Caco-2 (cell line): ENCODE data around the gene MVB12B. TPM values are rescaled to one million over a fixed set of nuclear protein-coding genes. Genes with fewer than 3 reads are reported as not detected.

ENCODE experiments used
- BruUV-seq: library from RNA; stranded (reverse); fragments of 400-500 nt; replicated peaks from 2 replicates; lab custom pipeline; 2021; lab: Mats Ljungman, UMichigan
- CTCF ChIA-PET: fragments of 300-600 bp; sonication (Branson Sonifier 250); formaldehyde crosslinking; loops from one replicate; lab custom pipeline; 2022; ENCODE audit warnings: antibody characterized with exemption; lab: Charles Lee
- POLR2A ChIA-PET: fragments of 300-600 bp; sonication (Branson Sonifier 250); formaldehyde crosslinking; loops from one replicate; lab custom pipeline; 2022; ENCODE audit warnings: antibody characterized with exemption; lab: Charles Lee
- DNase-seq, 2 experiments: peaks; one replicate each; pipeline versions ENCODE4 v3.0.0 to v3.0.0-alpha.2; 2020 to 2022
- H3K27me3 ChIP-seq: replicated peaks from 2 replicates; pipeline ENCODE4 v1.6.0; 2011; ENCODE audit warnings: low read length; ENCODE audit not compliant: control insufficient read depth, insufficient read depth
- H3K36me3 ChIP-seq: 2 replicates; pipeline ENCODE4 v1.5.1; 2011; ENCODE audit warnings: low read length; ENCODE audit not compliant: control insufficient read depth, insufficient read depth
- H3K4me1 ChIP-seq: fragments of 250-450 bp; sonication (Bioruptor Pico); 2 replicates; pipeline ENCODE4 v1.5.1; 2020; ENCODE audit warnings: mild to moderate bottlenecking
- H3K4me3 ChIP-seq: 2 replicates; pipeline ENCODE4 v1.5.1; 2011; ENCODE audit warnings: low read depth, mild to moderate bottlenecking, control low read depth, low read length
- H3K9me3 ChIP-seq: fragments of 250-450 bp; sonication (Bioruptor Pico); 2 replicates; pipeline ENCODE4 v1.5.1; 2020; ENCODE audit warnings: mild to moderate bottlenecking, moderate library complexity
- H3K27ac Mint-ChIP-seq: one replicate; pipeline ENCODE4 v1.8.0; 2022; ENCODE audit warnings: mixed read lengths; ENCODE audit not compliant: unreplicated experiment
- H3K27me3 Mint-ChIP-seq: one replicate; pipeline ENCODE4 v1.8.0; 2022; ENCODE audit warnings: mixed read lengths; ENCODE audit not compliant: insufficient read depth, unreplicated experiment
- H3K36me3 Mint-ChIP-seq: one replicate; pipeline ENCODE4 v1.8.0; 2022; ENCODE audit warnings: mild to moderate bottlenecking, mixed read lengths; ENCODE audit not compliant: insufficient read depth, unreplicated experiment
- H3K4me1 Mint-ChIP-seq: one replicate; pipeline ENCODE4 v1.8.0; 2022; ENCODE audit warnings: low read depth, mixed read lengths; ENCODE audit not compliant: unreplicated experiment
- H3K4me3 Mint-ChIP-seq: one replicate; pipeline ENCODE4 v1.8.0; 2022; ENCODE audit warnings: mild to moderate bottlenecking, moderate library complexity, mixed read lengths; ENCODE audit not compliant: unreplicated experiment
- H3K9me3 Mint-ChIP-seq: one replicate; pipeline ENCODE4 v1.8.0; 2022; ENCODE audit warnings: mixed read lengths; ENCODE audit not compliant: unreplicated experiment
- CTCF ChIP-seq, 2 experiments: fragments of 200-600 bp in 1 of 2; IDR thresholded peaks; 1 replicate in 1 of 2; 2 replicates in 1 of 2; pipeline versions ENCODE4 v1.5.1 to v1.8.0; 2011 to 2022; ENCODE audit warnings: antibody characterized with exemption in 1 of 2, control low read depth in 1 of 2, inconsistent platforms in 1 of 2, low read depth in 1 of 2, low read length in 1 of 2, mild to moderate bottlenecking in 1 of 2, moderate library complexity in 1 of 2; ENCODE audit not compliant: insufficient read depth in 1 of 2, severe bottlenecking in 1 of 2, unreplicated experiment in 1 of 2
- intact Hi-C: fragments of 100-400 bp; cut with micrococcal nuclease; formaldehyde crosslinking; loops from one replicate; pipeline ENCODE4 v1.10.0; 2022; ENCODE audit not compliant: unreplicated experiment
- total RNA-seq: library from RNA; stranded (reverse); gene quantifications from 2 replicates; pipeline ENCODE4 v1.2.3, GENCODE V29; 2022

Gene MVB12B
- total RNA-seq, 1 experiment from 2014 or later, result 24.4 TPM

DNA sequence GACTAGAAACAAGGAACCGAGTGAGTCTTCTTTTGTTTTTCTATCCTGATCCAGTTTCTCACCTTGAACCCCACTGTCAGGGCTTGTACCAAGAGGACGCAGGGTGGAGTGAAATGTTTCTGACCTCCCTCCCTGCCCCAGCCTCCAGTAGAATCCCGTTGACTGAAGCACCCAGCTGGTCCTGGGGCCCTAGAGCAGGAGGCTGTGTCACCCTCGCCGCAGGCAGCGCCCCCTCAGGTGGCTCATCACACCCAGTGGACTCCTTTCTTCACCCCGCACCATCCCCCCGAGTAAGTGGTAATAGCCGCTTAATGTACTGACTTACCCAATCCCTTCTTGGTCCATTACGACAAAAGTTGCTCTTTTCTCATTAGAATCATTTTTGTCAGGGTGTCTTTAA lies 53.8 kb downstream of the MVB12B start:
- POLR2A ChIA-PET, result no interaction called here
- no peaks in the 10 kb centered on the region for H3K9me3 ChIP-seq
- H3K27me3 ChIP-seq, result no peaks in the 10 kb centered on the region
- no peaks in the 10 kb centered on the region for H3K27me3 Mint-ChIP-seq
- no peak overlapping the region for H3K27ac Mint-ChIP-seq
- H3K4me3 Mint-ChIP-seq, result no peak overlapping the region
- no peaks in the 10 kb centered on the region for H3K36me3 Mint-ChIP-seq
- CTCF ChIA-PET, result no interaction called here
- no TSS peak for BruUV-seq
- H3K4me3 ChIP-seq, result no peak overlapping the region
- H3K4me1 ChIP-seq, result peaks cover 18% of the 10 kb centered on the region
- DNase-seq, result no peak
- no peak for TF ChIP-seq CTCF (IDR thresholded peaks at IDR 0.05; ENCODE audit: insufficient read depth in 1 of 2, low read depth in 1 of 2, low read length in 1 of 2, severe bottlenecking in 1 of 2, unreplicated experiment in 1 of 2)
- H3K36me3 ChIP-seq, result no peaks in the 10 kb centered on the region
- no peaks in the 10 kb centered on the region for H3K9me3 Mint-ChIP-seq
- intact Hi-C loops, result no loop called here
- peaks cover 19% of the 10 kb centered on the region for H3K4me1 Mint-ChIP-seq

- no peaks in the 10 kb centered on the region for H3K27me3 ChIP-seq
- no peaks in the 10 kb centered on the region for H3K9me3 Mint-ChIP-seq
- H3K27me3 Mint-ChIP-seq, result no peaks in the 10 kb centered on the region
- H3K4me1 ChIP-seq, result peaks cover 11% of the 10 kb centered on the region
- CTCF ChIA-PET, result no interaction called here
- H3K4me1 Mint-ChIP-seq, result peaks cover 12% of the 10 kb centered on the region
- no peaks in the 10 kb centered on the region for H3K36me3 ChIP-seq
- BruUV-seq, result no TSS peak
- no peak overlapping the region for H3K27ac Mint-ChIP-seq
- no peak for TF ChIP-seq CTCF (IDR thresholded peaks at IDR 0.05; ENCODE audit: insufficient read depth in 1 of 2, low read depth in 1 of 2, low read length in 1 of 2, severe bottlenecking in 1 of 2, unreplicated experiment in 1 of 2)
- H3K9me3 ChIP-seq, result no peaks in the 10 kb centered on the region
- DNase-seq, result no peak
- intact Hi-C loops, result no loop called here
- POLR2A ChIA-PET, result no interaction called here
- no peak overlapping the region for H3K4me3 Mint-ChIP-seq
- no peaks in the 10 kb centered on the region for H3K36me3 Mint-ChIP-seq
- no peak overlapping the region for H3K4me3 ChIP-seq
Measured at GRCh38 chr9:126381195-126381594, 54.6 kb downstream of the MVB12B start.

GRCh38 chr9:126383406-126384046 lies 56.9 kb downstream of the MVB12B start:
- no peak for DNase-seq
- H3K4me3 Mint-ChIP-seq, result no peak overlapping the region

More at GRCh38 chr9:126383406-126384046, 56.9 kb downstream of the MVB12B start:
- H3K36me3 ChIP-seq, result no peaks in the 10 kb centered on the region; the same call in 1 of the 2 replicates
- no peaks in the 10 kb centered on the region for H3K9me3 Mint-ChIP-seq
- H3K36me3 Mint-ChIP-seq, result no peaks in the 10 kb centered on the region
- H3K9me3 ChIP-seq, result no peaks in the 10 kb centered on the region
- no TSS peak for BruUV-seq
- no peak overlapping the region for H3K27ac Mint-ChIP-seq
- H3K27me3 Mint-ChIP-seq, result no peaks in the 10 kb centered on the region
- no peaks in the 10 kb centered on the region for H3K4me1 Mint-ChIP-seq
- no peak for TF ChIP-seq CTCF (IDR thresholded peaks at IDR 0.05; ENCODE audit: insufficient read depth in 1 of 2, low read depth in 1 of 2, low read length in 1 of 2, severe bottlenecking in 1 of 2, unreplicated experiment in 1 of 2)
- no peaks in the 10 kb centered on the region for H3K27me3 ChIP-seq
- no peak overlapping the region for H3K4me3 ChIP-seq
- intact Hi-C loops, result no loop called here
- CTCF ChIA-PET, result no interaction called here
- no peaks in the 10 kb centered on the region for H3K4me1 ChIP-seq
- POLR2A ChIA-PET, result no interaction called here
